Thoracic aorta (tissue), 2 donors: ENCODE results near the gene TRAF3IP1. TPM values are rescaled to one million over a fixed set of nuclear protein-coding genes. Genes with fewer than 3 reads are reported as not detected.

Experiments used
- ATAC-seq: fragments of 150-250 bp; one replicate; pipeline ENCODE4 v1.8.0; 2017; ENCODE audit warnings: low read depth; ENCODE audit not compliant: insufficient number of reproducible peaks, low FRiP score
- DNase-seq: peaks from one replicate; pipeline ENCODE4 v3.0.0-alpha.2; 2020; ENCODE audit warnings: low spot score
- H3K27ac ChIP-seq, 2 donors: fragments of 200-600 bp; sonication (generic); 1 replicate in 1 of 2; 2 replicates in 1 of 2; pipeline ENCODE4 v1.5.1; 2016; ENCODE audit warnings: mild to moderate bottlenecking in 2 of 2, moderate library complexity in 2 of 2
- H3K27me3 ChIP-seq: fragments of 200-600 bp; sonication (generic); replicated peaks from 2 replicates; pipeline ENCODE4 v1.6.0; 2016; ENCODE audit warnings: mild to moderate bottlenecking; ENCODE audit not compliant: insufficient read depth
- H3K36me3 ChIP-seq: fragments of 200-600 bp; sonication (generic); one replicate; pipeline ENCODE4 v1.5.1; 2016
- H3K4me1 ChIP-seq, 2 donors: fragments of 200-600 bp; sonication (generic); 1 replicate in 1 of 2; 2 replicates in 1 of 2; pipeline versions ENCODE4 v1.5.1 to v1.6.0; 2016; ENCODE audit warnings: low read depth in 2 of 2, mild to moderate bottlenecking in 1 of 2; ENCODE audit not compliant: control insufficient read depth in 1 of 2
- H3K4me3 ChIP-seq: fragments of 200-600 bp; sonication (generic); 2 replicates; pipeline ENCODE4 v1.5.1; 2016; ENCODE audit warnings: mild to moderate bottlenecking
- H3K9me3 ChIP-seq: fragments of 200-600 bp; sonication (generic); 2 replicates; pipeline ENCODE4 v1.5.1; 2016
- total RNA-seq, 2 donors: library from RNA; depleted of rRNA; stranded (reverse); fragments of >200 nt; gene quantifications; one replicate each; pipeline versions ENCODE4 v1.1.0 to v1.2.3, GENCODE V29; 2016
- TF ChIP-seq, protein P1 (sequence below): fragments of 200-600 bp; sonication (generic); IDR thresholded peaks from one replicate; pipeline ENCODE4 v1.5.1; 2019; ENCODE audit warnings: antibody characterized with exemption

Gene TRAF3IP1
- total RNA-seq, 2 donors from 2014 or later, result 19.4 to 23.7 TPM

DNA sequence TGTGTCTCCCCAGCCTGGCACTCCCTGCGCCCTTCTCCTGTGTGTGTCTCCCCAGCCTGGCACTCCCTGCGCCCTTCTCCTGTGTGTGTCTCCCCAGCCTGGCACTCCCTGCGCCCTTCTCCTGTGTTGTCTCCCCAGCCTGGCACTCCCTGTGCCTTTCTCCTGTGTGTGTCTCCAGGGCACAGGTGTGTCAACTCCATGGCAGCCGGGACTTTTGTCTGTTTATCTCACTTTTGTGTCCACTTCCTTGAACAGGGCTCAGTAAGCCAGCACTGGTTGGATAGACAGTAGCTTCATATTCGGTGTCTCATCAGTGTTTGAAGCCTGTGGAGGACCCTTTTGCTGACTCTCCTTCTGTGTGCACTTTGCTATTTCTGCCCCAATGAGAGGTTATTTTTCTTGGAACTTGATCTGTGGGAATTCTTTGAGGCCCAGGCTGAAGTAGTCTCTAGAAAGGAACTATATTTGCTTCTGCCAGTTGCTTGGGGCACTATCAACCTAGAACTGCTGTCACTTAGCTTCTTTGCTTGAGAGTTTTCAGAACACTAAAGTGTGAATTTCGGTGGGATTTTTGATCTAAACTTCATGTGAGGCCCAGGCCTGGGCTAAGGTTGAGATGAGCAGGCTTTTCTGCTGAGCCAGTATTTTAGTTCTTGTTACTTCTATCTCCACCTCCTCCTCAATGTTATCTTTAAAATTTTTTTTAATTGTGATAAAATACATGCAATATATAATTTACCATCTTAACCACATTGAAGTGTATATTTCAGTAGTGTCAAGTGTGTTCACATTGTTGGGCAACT is 98.1 kb downstream of the TRAF3IP1 start:
- Histone ChIP-seq H3K4me1 (peaks cover 10 to 37% of the 10 kb centered on the region in 2 donors), H3K27ac (no peak overlapping the region), H3K27me3 (no peaks in the 10 kb centered on the region), H3K9me3 (no peaks in the 10 kb centered on the region), H3K4me3 (no peak overlapping the region), H3K36me3 (no peaks in the 10 kb centered on the region)
- ATAC-seq, result no peak
- no peak for DNase-seq
- TF ChIP-seq, protein P1, sequence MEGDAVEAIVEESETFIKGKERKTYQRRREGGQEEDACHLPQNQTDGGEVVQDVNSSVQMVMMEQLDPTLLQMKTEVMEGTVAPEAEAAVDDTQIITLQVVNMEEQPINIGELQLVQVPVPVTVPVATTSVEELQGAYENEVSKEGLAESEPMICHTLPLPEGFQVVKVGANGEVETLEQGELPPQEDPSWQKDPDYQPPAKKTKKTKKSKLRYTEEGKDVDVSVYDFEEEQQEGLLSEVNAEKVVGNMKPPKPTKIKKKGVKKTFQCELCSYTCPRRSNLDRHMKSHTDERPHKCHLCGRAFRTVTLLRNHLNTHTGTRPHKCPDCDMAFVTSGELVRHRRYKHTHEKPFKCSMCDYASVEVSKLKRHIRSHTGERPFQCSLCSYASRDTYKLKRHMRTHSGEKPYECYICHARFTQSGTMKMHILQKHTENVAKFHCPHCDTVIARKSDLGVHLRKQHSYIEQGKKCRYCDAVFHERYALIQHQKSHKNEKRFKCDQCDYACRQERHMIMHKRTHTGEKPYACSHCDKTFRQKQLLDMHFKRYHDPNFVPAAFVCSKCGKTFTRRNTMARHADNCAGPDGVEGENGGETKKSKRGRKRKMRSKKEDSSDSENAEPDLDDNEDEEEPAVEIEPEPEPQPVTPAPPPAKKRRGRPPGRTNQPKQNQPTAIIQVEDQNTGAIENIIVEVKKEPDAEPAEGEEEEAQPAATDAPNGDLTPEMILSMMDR, result no peak

DNA sequence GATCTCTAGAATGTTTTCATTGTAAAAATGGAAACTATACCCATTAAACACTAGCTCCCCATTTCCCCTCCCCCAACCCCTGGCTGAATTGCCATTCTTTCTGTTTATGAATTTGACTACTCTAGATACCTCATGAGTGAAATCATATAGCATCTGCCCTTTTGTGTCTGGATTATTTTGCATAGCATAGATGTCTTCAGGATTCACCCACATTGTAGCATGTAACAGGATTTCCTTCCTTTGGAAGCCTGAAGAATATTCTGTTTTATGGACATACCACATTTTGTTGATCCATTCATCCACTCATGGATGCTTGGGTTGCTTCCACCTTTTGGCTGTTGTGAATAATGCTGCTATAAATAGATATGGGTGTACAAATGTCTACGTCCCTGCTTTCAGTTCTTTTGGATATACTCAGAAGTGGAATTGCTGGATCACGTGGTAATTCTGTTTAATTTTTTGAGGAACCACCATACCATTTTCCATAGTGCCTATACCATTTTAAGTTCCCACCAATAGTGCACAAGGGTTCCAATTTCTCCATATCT is 98.8 kb downstream of the TRAF3IP1 start:
- DNase-seq (no peak), ATAC-seq (no peak)
- Histone ChIP-seq H3K4me3 (no peak overlapping the region), H3K9me3 (no peaks in the 10 kb centered on the region), H3K4me1 (peaks cover 10 to 37% of the 10 kb centered on the region in 2 donors), H3K36me3 (no peaks in the 10 kb centered on the region), H3K27me3 (no peaks in the 10 kb centered on the region), H3K27ac (no peak overlapping the region)
- TF ChIP-seq, protein P1, result no peak

DNA sequence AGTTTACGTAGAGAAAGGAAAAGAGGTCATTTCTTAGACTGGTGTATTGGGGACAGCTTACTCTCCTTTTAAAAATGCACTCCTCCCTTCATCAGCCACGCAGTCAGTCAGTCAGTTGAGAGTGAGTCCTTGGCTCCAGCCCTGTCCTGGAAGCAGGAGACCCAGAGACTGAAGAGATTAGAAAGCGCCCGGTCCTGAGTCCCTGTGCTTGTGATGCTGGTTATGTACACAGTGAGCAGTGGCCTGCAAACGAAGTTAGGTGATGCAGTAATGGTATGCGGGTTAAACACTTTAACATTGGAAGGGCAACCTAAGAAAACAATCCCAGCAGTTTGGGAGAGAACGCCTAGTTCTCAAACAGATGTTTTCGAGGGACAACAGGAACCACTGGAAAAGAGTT is 100.1 kb downstream of the TRAF3IP1 start:
- H3K36me3 ChIP-seq, result no peaks in the 10 kb centered on the region
- peaks cover 10 to 37% of the 10 kb centered on the region in 2 donors for H3K4me1 ChIP-seq
- no peaks in the 10 kb centered on the region for H3K27me3 ChIP-seq
- TF ChIP-seq, protein P1, result no peak
- H3K4me3 ChIP-seq, result peak overlapping the region; percentile 16
- peak overlapping the region; percentile 40 to 55 for H3K27ac ChIP-seq
- ATAC-seq (no peak), DNase-seq (no peak)
- no peaks in the 10 kb centered on the region for H3K9me3 ChIP-seq

DNA sequence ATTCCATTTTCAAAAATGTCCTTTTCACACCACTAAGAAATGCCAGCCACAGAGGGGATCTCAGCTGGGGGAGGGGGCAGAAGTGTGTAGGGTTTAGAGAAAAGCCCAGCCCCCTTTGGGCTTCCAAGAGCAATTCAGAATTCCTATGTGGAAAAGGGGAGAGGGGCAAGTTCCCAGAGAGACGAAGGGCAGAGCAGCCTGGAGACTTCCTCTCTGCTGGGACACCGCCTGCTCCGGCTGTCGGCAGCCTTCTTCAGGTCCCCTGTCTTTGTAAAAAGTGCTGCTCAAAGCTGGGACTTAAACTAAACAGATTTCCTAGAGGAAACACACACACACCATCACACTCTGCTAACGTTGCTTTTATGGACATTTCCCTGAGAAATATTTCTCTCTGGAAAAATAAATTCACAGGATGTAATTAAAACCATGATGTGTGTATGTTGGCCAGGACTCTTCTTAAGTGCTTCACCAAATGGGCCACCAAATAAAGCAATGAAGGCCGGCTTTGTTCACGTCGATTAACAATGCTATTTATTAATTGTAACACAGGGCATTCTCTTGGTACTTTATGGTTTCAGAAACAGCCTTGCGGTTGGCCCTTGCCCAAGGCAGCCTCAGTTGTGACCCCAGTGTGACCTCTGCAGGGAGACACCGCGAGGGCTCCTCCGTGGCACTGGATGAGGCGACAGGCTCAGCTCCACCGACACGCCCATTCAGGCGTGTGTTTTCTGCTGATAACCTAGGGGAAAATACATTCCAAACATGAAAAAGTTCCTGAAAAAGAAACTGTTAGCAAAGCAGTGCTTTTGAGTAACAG is 100.8 kb downstream of the TRAF3IP1 start:
- no peaks in the 10 kb centered on the region for H3K36me3 ChIP-seq

More for the DNA sequence above, 100.8 kb downstream of the TRAF3IP1 start:
- Histone ChIP-seq H3K4me1 (peaks cover 15 to 43% of the 10 kb centered on the region in 2 donors), H3K4me3 (peak overlapping the region; percentile 16), H3K27ac (peak overlapping the region; percentile 40 to 55), H3K9me3 (no peaks in the 10 kb centered on the region), H3K27me3 (no peaks in the 10 kb centered on the region)
- DNase-seq (no peak), ATAC-seq (no peak)
- TF ChIP-seq, protein P1, result no peak
